CD4-positive, CD25-positive, alpha-beta regulatory T cell (primary cell): ENCODE data around the gene EBF4. TPM values are rescaled to one million over a fixed set of nuclear protein-coding genes. Genes with fewer than 3 reads are reported as not detected.
"Not testable (repeated sequence)": the region's sequence is repeated elsewhere in the genome, so short reads cannot be mapped to it uniquely, and the experiment has no call there.

Experiments
- ATAC-seq, 2 donors: fragments of 150-1000 bp; cut with Tn5 transposase; one replicate each; pipeline ENCODE4 v1.10.0; 2021; ENCODE audit warnings: low read depth in 2 of 2, moderate number of reproducible peaks in 2 of 2, moderate library complexity in 1 of 2
- DNase-seq, 3 donors: peaks; one replicate each; pipeline versions ENCODE4 v3.0.0 to v3.0.0-alpha.2; 2012 to 2022; ENCODE audit warnings: mixed read lengths in 1 of 3
- H3K27ac ChIP-seq: one replicate; pipeline ENCODE4 v1.7.0; 2013; ENCODE audit warnings: mild to moderate bottlenecking, low read length; ENCODE audit not compliant: insufficient read depth, poor library complexity, severe bottlenecking
- H3K27me3 ChIP-seq: one replicate; pipeline ENCODE4 v1.7.0; 2013; ENCODE audit warnings: low read length; ENCODE audit not compliant: control insufficient read depth, insufficient read depth
- H3K36me3 ChIP-seq: one replicate; pipeline ENCODE4 v1.7.0; 2013; ENCODE audit warnings: mild to moderate bottlenecking, low read length, moderate library complexity; ENCODE audit not compliant: control insufficient read depth, insufficient read depth
- H3K4me1 ChIP-seq: 2 replicates; pipeline ENCODE4 v1.7.0; 2013; ENCODE audit warnings: mild to moderate bottlenecking, low read length; ENCODE audit not compliant: insufficient read depth, control insufficient read depth, poor library complexity, severe bottlenecking
- H3K4me3 ChIP-seq: one replicate; pipeline ENCODE4 v1.7.0; 2013; ENCODE audit warnings: low read depth, mild to moderate bottlenecking, low read length, moderate library complexity
- H3K9me3 ChIP-seq, 2 experiments: 1 replicate in 1 of 2; 2 replicates in 1 of 2; pipeline ENCODE4 v1.7.0; 2013; ENCODE audit warnings: low read length in 2 of 2, mild to moderate bottlenecking in 1 of 2, moderate library complexity in 1 of 2; ENCODE audit not compliant: control insufficient read depth in 2 of 2
- H3K27ac Mint-ChIP-seq, 3 donors: one replicate each; pipeline ENCODE4 v1.8.0; 2020 to 2022; ENCODE audit warnings: mild to moderate bottlenecking in 3 of 3, mixed read lengths in 3 of 3, moderate library complexity in 2 of 3
- H3K27me3 Mint-ChIP-seq: one replicate; pipeline ENCODE4 v1.8.0; 2022; ENCODE audit warnings: mild to moderate bottlenecking, mixed read lengths
- H3K36me3 Mint-ChIP-seq: one replicate; pipeline ENCODE4 v1.8.0; 2020; ENCODE audit warnings: mixed read lengths
- H3K4me1 Mint-ChIP-seq, 4 donors: one replicate each; pipeline ENCODE4 v1.8.0; 2020 to 2022; ENCODE audit warnings: mixed read lengths in 4 of 4, mild to moderate bottlenecking in 1 of 4
- H3K4me3 Mint-ChIP-seq, 4 donors: one replicate each; pipeline ENCODE4 v1.8.0; 2020 to 2022; ENCODE audit warnings: mild to moderate bottlenecking in 4 of 4, mixed read lengths in 4 of 4, moderate library complexity in 3 of 4
- H3K9me3 Mint-ChIP-seq, 7 donors: one replicate each; pipeline ENCODE4 v1.8.0; 2020 to 2022; ENCODE audit warnings: mixed read lengths in 7 of 7, mild to moderate bottlenecking in 3 of 7, moderate library complexity in 2 of 7
- polyA plus RNA-seq, 4 donors: library from polyadenylated mRNA; unstranded; fragments of 300-500 nt; fragmentation: Illumina TruSeq; gene quantifications; one replicate each; pipeline ENCODE4 v1.2.3, GENCODE V29; 2021
- total RNA-seq: library from RNA; stranded (reverse); gene quantifications from one replicate; pipeline ENCODE4 v1.2.3, GENCODE V29; 2022

Gene EBF4
- total and polyA plus RNA-seq, 5 donors from 2014 or later: 0.36 to 1.8 (median 0.76) TPM; not detected in 2

DNA sequence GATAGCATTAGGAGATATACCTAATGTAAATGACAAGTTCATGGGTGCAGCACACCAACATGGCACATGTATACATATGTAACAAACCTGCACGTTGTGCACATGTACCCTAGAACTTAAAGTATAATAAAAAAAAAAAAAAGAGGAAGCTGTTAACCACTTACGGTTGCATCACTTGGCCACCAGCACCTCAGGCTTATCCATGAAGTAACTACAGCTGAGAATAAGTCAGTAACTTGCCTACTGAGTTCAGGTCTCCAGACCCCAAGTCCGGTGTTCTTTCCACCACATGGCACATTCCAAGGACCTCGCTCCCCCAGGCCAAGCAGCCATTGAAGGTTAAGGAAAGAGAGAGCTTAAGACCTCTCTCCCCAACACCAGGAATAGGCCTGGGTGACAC is 7.8 kb upstream of the EBF4 start:
- H3K27me3 ChIP-seq, H3K27ac Mint-ChIP-seq, H3K36me3 Mint-ChIP-seq, H3K4me1 ChIP-seq, H3K27ac ChIP-seq, DNase-seq, ATAC-seq, H3K9me3 Mint-ChIP-seq, H3K9me3 ChIP-seq, H3K4me3 Mint-ChIP-seq, H3K4me3 ChIP-seq, H3K36me3 ChIP-seq: not testable (repeated sequence)
- Mint-ChIP-seq H3K27me3 (peaks cover 58% of the 10 kb centered on the region), H3K4me1 (peaks cover 0 to 14% (median 9%) of the 10 kb centered on the region in 4 donors)

DNA sequence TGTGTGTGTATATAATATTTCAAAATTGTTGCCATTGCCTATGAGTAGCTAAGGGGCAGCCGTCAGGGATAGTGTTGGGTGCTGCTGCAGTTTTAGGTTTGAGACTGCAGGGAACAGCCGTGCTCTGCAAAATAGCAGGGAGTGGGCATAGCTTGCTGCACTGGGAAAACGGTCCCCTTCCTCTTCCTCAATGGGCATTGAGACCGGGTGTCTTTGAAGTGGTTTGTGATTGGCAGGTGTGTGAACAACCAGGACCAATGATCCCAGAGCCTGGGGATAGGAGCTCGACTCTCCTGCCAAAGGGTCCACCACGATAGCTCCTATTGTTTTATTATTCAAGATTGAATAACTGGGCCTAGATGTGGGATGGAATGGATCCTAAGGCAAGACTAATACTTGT is 5.1 kb upstream of the EBF4 start:
- Mint-ChIP-seq H3K4me1 (peaks cover 0 to 30% (median 20%) of the 10 kb centered on the region in 4 donors), H3K27ac (peak overlapping the region in 1 of 3 donors; percentile 41), H3K27me3 (peaks cover 61% of the 10 kb centered on the region), H3K36me3 (no peaks in the 10 kb centered on the region), H3K4me3 (peak overlapping the region in 1 of 4 donors; percentile 42), H3K9me3 (no peaks in the 10 kb centered on the region)
- no peak for DNase-seq
- no peak overlapping the region for H3K27ac ChIP-seq
- H3K36me3 ChIP-seq: no peaks in the 10 kb centered on the region
- H3K9me3 ChIP-seq: no peaks in the 10 kb centered on the region
- H3K27me3 ChIP-seq: peaks cover 12% of the 10 kb centered on the region
- ATAC-seq: no peak
- peaks cover 15% of the 10 kb centered on the region for H3K4me1 ChIP-seq
- H3K4me3 ChIP-seq: no peak overlapping the region

DNA sequence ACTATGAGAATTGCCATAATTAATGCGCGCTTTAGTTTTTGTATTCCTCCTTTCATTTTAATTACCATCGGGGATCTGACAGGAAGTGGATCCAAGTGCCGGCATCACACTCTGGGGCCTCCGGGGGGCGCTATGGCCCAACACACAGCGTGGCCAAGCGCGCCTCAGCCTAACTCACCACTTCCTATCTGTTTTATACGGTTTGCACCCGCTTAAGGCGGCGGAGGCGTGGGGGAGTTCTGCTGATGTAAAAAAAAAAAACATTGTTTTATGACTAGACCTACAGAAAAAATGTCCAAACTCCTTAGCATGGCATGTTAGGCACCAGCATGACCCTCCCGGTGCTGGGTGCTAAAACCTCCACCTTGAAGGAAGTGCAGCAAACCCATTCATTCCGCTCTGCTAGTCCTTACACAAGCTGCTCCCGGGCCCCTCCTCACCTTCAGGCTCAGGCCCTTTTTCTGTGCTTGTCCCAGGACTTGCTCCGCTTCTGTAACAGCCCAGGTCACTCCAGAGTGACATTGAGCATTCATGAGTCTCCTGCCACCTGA is 4.5 kb upstream of the EBF4 start:
- Histone ChIP-seq H3K9me3 (no peaks in the 10 kb centered on the region), H3K4me3 (no peak overlapping the region), H3K4me1 (peaks cover 15% of the 10 kb centered on the region), H3K36me3 (no peaks in the 10 kb centered on the region), H3K27ac (no peak overlapping the region), H3K27me3 (peaks cover 12% of the 10 kb centered on the region)
- peaks cover 57% of the 10 kb centered on the region for H3K27me3 Mint-ChIP-seq
- DNase-seq: peak; percentile 51 to 86 (median 81)
- no peaks in the 10 kb centered on the region for H3K36me3 Mint-ChIP-seq
- peak; percentile 87 to 90 for ATAC-seq
- peak overlapping the region in 3 of 4 donors; percentile 29 to 42 (median 32) for H3K4me3 Mint-ChIP-seq
- H3K27ac Mint-ChIP-seq: peak overlapping the region in 1 of 3 donors; percentile 41
- peaks cover 0 to 30% (median 20%) of the 10 kb centered on the region in 4 donors for H3K4me1 Mint-ChIP-seq
- no peaks in the 10 kb centered on the region for H3K9me3 Mint-ChIP-seq

GRCh38 chr20:2690213-2690612 is 2.4 kb upstream of the EBF4 start:
- ATAC-seq: no peak
- H3K27ac ChIP-seq: no peak overlapping the region
- Mint-ChIP-seq H3K4me3 (peak overlapping the region in 2 of 4 donors; percentile 91 to 95), H3K27me3 (peaks cover 64% of the 10 kb centered on the region), H3K9me3 (peaks cover 0 to 3% (median 0%) of the 10 kb centered on the region in 7 donors), H3K36me3 (no peaks in the 10 kb centered on the region), H3K27ac (no peak overlapping the region), H3K4me1 (peaks cover 0 to 30% (median 20%) of the 10 kb centered on the region in 4 donors)
- peaks cover 21% of the 10 kb centered on the region for H3K27me3 ChIP-seq
- no peak for DNase-seq
- no peaks in the 10 kb centered on the region for H3K9me3 ChIP-seq
- H3K36me3 ChIP-seq: no peaks in the 10 kb centered on the region
- H3K4me1 ChIP-seq: peaks cover 25% of the 10 kb centered on the region
- H3K4me3 ChIP-seq: no peak overlapping the region

DNA sequence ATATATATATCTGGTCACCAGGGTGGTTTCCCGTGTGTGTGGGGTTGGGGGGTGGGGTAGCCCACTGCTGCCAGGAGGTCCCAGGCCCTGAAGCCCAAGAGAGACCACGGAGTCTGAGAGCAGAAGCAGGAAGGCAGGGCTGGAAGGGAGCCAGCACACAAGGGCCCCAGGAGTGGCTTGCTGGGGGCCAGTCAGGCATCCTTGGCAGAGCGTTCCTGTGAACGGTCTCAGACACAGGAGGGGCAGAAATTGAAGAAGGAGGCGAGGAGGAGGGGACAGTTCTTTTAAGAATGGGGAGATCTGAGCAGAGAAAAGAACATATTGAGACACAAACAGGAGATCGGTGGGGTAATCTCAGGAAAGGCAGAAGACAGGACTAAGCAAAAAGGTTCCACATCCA is 1.9 kb upstream of the EBF4 start:
- DNase-seq (no peak), ATAC-seq (no peak)
- Mint-ChIP-seq H3K4me1 (peaks cover 0 to 30% (median 20%) of the 10 kb centered on the region in 4 donors), H3K4me3 (peak overlapping the region; percentile 91 to 95 (median 93)), H3K27ac (peak overlapping the region in 1 of 3 donors; percentile 7), H3K27me3 (peaks cover 64% of the 10 kb centered on the region), H3K9me3 (peaks cover 0 to 4% (median 0%) of the 10 kb centered on the region in 7 donors), H3K36me3 (no peaks in the 10 kb centered on the region)
- H3K9me3 ChIP-seq: no peaks in the 10 kb centered on the region
- no peak overlapping the region for H3K27ac ChIP-seq
- H3K27me3 ChIP-seq: peaks cover 26% of the 10 kb centered on the region
- no peaks in the 10 kb centered on the region for H3K36me3 ChIP-seq
- H3K4me1 ChIP-seq: peaks cover 25% of the 10 kb centered on the region
- no peak overlapping the region for H3K4me3 ChIP-seq

DNA sequence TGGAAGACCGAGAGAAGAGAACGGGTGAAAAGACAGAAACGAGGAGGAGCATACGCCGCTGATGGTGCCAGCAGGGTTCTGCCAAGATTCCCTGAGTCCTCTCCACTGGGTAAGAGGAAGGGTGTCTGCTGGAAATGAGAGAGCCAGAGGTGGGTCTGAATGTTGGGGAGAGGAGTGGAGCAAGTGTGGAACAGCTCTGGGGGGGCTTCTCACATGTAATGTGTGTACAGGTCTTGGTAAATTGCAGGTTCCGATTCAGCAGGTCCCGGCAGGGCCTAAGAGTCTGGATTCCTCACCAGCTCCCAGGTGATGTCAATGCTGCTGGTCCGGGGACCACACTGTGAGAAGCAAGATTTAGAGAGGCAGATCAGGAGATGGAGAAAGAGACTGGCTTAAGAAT is 1.5 kb upstream of the EBF4 start:
- Mint-ChIP-seq H3K4me3 (peak overlapping the region; percentile 91 to 95 (median 93)), H3K27ac (peak overlapping the region in 2 of 3 donors; percentile 7 to 68)
- no peak for ATAC-seq

DNA sequence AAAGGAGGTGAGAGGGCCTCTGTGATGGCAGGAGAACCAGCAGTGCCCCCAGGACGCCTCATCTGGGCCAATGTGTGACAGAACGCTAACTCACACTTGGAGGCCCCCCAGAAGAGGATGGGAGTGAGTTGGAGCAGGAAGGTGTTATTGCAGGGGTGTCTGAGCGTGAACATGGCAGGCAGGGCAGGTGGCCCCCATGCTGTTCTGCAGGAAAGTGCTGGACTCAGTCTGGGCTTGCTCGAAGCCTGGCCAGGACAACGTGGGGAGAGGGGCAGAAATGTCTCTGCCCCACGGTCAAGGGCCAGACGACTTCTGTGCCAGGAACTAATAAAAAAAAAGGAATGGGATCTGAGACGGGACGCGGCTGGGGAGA is 931 bp upstream of the EBF4 start:
- H3K9me3 Mint-ChIP-seq: peaks cover 0 to 4% (median 0%) of the 10 kb centered on the region in 7 donors
- Histone ChIP-seq H3K9me3 (no peaks in the 10 kb centered on the region), H3K4me3 (peak overlapping the region; percentile 48), H3K4me1 (peaks cover 25% of the 10 kb centered on the region), H3K27me3 (peaks cover 29% of the 10 kb centered on the region), H3K27ac (no peak overlapping the region), H3K36me3 (no peaks in the 10 kb centered on the region)
- no peak for DNase-seq
- H3K27ac Mint-ChIP-seq: peak overlapping the region in 2 of 3 donors; percentile 68 to 85
- peaks cover 0 to 30% (median 20%) of the 10 kb centered on the region in 4 donors for H3K4me1 Mint-ChIP-seq
- H3K4me3 Mint-ChIP-seq: peak overlapping the region; percentile 91 to 95 (median 93)
- H3K27me3 Mint-ChIP-seq: peaks cover 68% of the 10 kb centered on the region
- H3K36me3 Mint-ChIP-seq: no peaks in the 10 kb centered on the region
- no peak for ATAC-seq

More for the DNA sequence above, 1.5 kb upstream of the EBF4 start:
- Histone ChIP-seq H3K9me3 (no peaks in the 10 kb centered on the region), H3K4me1 (peaks cover 25% of the 10 kb centered on the region), H3K4me3 (no peak overlapping the region), H3K27me3 (peaks cover 29% of the 10 kb centered on the region), H3K36me3 (no peaks in the 10 kb centered on the region), H3K27ac (no peak overlapping the region)
- no peak for DNase-seq
- peaks cover 0 to 30% (median 20%) of the 10 kb centered on the region in 4 donors for H3K4me1 Mint-ChIP-seq
- H3K9me3 Mint-ChIP-seq: peaks cover 0 to 4% (median 0%) of the 10 kb centered on the region in 7 donors
- no peaks in the 10 kb centered on the region for H3K36me3 Mint-ChIP-seq
- H3K27me3 Mint-ChIP-seq: peaks cover 65% of the 10 kb centered on the region

GRCh38 chr20:2692886-2693285 is 306 bp downstream of the EBF4 start:
- Mint-ChIP-seq H3K27me3 (peaks cover 68% of the 10 kb centered on the region), H3K27ac (no peak overlapping the region), H3K4me1 (peaks cover 0 to 27% (median 16%) of the 10 kb centered on the region in 4 donors), H3K4me3 (no peak overlapping the region), H3K9me3 (peaks cover 0 to 4% (median 0%) of the 10 kb centered on the region in 7 donors), H3K36me3 (no peaks in the 10 kb centered on the region)
- no peak overlapping the region for H3K27ac ChIP-seq
- H3K27me3 ChIP-seq: peaks cover 29% of the 10 kb centered on the region
- DNase-seq (peak in 1 of 3 donors; percentile 18), ATAC-seq (peak; percentile 4 to 6)
- H3K4me1 ChIP-seq: peaks cover 22% of the 10 kb centered on the region
- H3K4me3 ChIP-seq: no peak overlapping the region
- no peaks in the 10 kb centered on the region for H3K9me3 ChIP-seq
- no peaks in the 10 kb centered on the region for H3K36me3 ChIP-seq
